GM19452 (cell line): Measurements from ENCODE around the gene IL10RB.
"Not testable (repeated sequence)": the region's sequence is repeated elsewhere in the genome, so short reads cannot be mapped to it uniquely, and the experiment has no call there.

Experiments
- ATAC-seq: cut with Tn5 transposase; IDR thresholded peaks from one replicate; pipeline ENCODE4 v1.9.1; 2021; ENCODE audit not compliant: unreplicated experiment

The IL10RB gene

DNA sequence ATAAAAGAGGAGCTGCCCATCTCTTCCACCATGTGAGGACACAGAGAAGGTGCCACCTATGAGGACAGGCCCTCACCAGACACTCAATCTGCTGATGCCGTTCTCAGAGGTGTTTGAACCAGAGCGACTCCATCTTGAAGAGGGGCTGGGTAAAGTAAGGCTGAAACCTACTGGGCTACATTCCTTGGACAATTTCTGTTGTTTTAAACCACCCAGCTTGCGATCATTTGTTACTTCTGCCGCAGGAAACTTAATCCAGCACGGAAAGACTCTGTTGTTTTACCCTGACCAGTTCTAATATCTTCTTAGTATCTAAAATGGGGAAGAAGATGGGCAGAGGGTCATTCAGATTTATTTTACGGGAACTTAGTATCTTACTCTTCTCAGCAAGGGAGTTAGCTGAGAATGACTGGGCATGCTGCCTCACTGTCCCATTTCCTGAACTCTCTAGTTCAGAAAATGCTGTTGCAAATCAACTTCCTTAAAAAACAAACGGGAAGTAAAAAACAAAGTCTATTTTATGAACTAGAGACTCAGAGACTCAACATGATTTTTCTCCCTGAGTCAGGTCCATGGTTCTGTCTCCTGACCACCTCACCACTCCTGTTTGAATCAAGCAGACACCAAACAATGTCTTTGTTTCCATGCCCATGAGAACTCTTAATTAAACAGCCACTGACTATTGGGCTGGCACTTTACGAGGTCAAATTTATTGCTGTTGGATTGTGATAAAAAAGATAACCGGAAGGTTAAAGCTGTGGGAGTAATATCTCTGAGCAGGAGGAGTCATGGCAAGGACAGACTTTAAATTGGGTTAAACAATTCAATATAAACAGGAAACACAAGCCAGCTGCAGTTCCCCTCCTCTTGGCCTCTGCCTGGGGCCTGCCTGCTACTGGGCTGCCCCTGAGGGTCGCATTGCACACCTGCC is 34.8 kb downstream of the IL10RB start:
- ATAC-seq, result no peak

DNA sequence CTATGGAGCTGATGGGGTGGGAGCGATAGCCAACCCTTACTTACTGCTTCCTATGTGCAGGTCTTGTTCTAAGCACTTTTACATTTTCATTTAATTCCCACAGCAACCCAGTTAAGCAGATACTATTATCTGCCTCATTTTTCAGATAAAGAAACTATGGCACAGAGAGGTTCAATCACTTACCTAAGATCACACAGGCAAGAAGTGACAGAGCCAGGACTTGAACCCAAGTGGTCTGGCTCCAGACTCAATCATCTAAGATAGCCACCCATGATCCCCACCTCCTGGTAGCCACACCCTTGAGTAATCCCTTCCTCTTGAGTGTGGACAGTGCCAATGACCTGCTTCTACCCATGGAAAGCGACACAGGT is 35.5 kb downstream of the IL10RB start:
- ATAC-seq, result no peak

DNA sequence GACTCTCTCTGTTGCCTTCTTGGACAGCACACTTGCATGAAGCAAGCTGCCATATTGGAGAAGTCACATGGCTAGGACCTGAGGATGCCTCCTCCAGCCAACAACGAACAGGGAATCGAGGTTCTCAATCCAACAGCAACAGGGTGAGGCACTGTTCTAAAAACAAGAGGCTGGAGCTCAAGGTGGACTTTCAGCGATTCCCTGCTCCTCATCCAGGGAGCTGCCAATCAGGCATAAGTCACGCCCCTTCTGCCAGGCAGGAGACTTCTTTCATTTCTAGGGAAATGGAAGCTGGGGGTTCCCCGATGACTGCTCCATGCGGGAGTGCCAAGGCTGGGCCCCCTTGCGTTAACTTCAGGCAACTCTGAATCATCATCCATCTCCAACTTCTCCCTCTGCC is 35.9 kb downstream of the IL10RB start:
- no peak for ATAC-seq

DNA sequence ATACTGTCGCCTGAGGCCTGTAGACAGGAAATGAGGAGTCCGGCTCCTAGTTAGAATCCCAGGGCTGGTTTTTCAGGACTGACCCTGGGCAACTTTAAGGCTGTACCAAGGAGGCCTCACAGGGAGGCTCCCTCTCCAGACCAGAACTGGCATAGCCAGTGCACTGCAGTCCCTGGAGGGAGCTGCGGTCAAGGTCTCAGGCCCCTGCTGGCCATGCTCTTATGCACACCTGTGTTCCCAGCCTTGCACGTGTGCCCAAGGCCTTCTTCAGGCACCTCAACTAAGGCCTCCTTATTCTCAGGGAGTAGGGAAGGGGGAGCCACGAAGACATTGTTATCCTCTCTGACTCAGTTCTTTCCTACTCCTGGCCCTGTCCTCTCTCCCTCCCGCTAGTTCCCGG is 36.6 kb downstream of the IL10RB start:
- no peak for ATAC-seq

DNA sequence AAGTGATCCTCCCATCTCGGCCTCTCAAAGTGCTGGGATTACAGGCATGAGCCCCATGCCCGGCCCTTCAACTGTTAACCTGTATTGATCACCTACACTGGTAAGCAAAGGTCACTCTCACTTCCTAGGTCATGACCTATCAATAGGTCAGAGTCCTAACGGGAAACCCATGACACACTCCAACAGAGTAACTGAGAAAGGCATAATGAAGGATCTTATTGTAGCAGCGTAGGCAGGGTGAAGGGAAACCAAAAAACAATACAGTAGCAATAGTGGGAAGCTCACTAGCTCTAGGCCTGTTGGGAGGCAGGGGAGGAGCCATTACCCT is 39.1 kb downstream of the IL10RB start:
- ATAC-seq, result no peak

DNA sequence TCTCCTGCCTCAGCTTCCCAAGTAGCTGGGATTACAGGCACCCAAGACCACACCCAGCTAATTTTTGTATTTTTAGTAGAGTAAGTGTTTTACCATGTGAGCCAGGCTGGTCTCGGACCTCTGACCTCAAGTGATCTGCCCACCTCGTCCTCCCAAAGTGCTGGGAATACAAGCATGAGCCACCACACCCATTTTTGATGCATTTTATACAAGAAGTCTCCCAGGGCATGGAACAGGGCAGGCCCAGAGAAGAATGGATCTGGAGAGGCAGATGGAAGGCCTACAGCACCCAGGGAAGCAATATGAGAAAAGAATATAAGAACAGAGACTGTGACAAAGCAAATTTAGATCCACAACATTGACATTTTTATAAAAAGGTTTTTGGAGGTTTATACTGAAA is 39.8 kb downstream of the IL10RB start:
- no peak for ATAC-seq

DNA sequence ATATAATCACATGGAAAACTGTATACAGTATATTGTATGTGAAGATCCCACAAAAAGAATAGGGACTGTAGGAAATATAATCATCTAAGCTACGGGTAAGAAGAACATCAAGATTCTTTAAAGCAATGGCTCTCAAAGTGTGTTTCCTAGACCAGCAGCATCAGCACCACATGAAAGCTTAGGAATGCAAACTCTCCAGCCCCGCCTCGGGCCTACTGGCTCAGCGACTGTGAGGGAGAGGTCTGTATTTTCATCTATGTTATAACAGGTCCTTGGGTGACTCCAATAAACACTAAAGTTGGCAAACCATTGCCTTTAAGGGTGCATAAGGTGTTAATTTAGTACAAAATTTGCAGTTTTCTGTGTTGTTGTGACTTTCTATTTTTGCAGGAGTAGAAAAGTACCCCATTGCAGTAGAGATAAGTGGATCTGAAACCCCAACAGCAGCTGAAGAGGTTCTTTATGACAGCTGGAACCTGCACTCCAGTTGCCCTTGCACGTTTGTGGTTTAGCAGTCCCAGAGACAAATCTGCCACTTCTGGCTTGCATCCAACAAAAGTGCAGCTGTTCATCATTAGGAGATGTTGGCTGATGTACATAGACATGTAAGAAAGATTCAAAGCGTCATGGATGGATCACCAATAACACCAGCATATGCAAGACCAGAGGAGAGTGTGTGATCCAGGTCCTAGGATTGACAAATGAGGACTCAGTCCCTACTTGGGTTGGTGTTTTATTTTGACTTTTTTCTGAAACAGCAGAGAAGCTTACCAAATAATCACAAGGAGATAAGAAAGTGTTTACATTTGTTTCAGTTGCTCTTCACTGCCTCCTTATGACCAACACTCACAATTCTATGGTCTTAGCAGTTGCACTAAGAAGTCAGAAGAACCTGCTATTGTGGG is 42.7 kb downstream of the IL10RB start:
- peak; percentile 86 for ATAC-seq

DNA sequence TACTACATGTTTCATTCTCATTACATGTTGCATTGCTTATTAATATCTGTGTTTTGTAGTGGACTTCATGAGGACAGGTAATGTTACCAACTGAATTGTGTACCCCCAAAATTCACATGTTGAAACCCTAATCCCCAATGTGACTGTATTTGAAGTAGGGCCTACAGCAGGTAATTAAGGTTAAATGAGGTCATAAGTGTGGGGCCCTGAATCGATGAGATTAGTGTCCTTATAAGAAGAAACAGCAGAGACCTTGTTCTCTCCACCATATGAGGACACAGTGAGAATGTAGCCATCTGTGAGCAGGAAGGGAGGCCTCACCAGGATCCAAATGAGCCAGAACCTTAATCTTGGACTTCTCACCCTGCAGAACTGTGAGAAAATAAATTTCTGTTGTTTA is 43.6 kb downstream of the IL10RB start:
- no peak for ATAC-seq

DNA sequence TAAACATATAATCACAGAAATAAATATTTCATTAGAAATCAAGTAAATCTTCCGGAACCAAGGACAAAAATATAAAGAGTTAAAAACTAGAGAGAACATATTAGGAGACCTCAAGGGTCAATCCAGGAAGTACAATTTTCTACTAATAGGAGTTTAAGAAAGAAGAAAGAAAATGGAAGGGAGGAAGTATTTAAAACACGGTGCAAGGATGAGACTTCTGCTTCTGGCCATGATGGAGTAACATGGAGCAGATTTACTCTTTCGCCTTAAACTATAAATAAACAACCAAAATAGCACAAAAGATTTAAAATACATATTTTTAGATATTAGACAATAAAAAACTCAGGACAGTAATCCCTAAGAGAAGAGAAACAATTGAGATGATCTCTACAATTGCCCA is 46.0 kb downstream of the IL10RB start:
- ATAC-seq, result no peak

DNA sequence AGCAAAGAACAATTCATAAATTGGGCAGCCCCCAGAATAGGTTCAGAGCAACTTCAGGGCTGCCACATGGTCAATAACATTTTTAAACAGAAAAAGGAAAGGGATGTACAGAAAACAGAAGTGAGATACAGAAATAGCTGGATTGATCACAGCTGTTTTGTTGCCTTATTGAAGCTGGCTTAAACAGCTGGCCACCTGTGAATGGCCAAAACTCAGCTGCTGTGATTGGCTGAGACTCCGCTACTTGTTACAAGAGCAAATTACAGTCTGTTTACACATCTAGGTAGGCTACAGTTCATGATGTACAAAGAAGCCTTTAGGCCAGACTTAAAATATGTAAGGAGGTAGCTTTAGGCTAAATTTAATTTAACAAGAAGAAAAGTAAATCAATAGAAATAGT is 47.0 kb downstream of the IL10RB start:
- ATAC-seq, result no peak

DNA sequence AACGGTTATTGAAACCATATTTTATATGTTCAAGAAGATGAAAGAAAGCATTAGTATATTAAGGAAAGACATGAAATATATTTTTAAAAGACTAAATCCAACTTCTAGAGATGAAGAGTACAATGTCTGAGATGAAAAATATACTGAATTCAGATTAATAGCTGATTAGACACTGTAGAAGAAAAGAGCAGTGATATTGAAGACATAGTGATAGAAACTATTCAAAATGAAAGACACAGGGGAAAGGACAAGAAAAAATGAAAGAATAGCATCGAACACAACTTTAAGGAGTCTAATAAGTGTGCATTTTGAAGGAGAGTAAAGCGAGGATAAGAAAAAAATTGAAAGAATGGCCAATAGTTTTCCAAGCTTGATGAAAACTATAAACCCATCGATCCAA is 47.4 kb downstream of the IL10RB start:
- no peak for ATAC-seq

DNA sequence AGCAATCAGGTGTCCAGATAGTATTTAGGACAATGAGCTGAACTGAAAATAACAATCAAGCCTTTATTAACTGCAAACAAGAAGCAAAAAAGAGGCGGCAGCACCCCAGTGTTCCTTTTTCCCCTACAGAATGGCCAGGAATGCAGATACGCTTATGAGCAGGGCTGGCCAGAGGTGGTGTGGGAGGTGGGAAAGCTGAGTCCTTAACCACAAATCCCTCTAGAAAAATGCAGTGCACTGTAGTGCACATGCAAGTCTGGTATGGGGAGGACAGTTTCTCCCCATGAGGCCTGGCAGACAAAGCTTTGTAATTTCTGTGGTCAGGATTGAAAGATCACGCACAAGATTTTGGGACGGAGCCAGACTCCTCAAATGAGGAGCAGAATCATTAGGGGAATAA is 47.9 kb downstream of the IL10RB start:
- no peak for ATAC-seq

DNA sequence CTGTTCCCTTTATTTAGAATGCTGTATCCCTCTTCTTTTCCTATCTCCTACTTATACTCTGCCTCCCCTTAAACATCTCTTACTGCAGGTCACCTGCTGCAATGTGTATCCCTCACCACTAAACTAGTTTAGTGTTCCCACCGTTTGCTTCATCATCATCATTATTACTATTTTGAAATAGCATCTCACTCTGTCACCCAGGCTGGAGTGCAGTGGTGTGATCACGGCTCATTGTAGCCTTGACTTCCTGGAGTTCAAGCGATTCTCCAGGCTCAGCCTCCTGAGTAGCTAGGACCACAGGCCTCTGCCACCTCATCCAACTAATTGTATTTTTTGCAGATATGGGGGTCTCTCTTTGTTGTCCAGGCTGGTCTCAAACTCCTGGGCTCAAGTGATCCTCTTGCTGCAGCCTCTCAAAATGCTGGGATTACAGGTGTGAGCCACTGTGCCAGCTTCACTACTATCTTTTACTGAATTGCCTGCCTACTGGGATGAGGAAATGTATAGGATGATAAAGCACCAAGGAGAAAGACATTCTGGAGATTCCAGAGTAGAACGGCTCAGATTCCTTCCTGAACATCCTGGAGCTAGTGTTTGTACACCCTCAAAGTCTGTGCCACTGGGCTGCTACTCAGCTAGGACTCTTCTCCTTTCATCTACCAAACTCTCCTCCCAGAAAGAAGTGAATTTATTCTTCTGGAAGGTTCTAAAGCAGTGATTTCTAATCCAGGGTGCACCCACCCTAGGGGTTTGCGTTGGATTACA is 50.0 kb downstream of the IL10RB start:
- ATAC-seq, result no peak

DNA sequence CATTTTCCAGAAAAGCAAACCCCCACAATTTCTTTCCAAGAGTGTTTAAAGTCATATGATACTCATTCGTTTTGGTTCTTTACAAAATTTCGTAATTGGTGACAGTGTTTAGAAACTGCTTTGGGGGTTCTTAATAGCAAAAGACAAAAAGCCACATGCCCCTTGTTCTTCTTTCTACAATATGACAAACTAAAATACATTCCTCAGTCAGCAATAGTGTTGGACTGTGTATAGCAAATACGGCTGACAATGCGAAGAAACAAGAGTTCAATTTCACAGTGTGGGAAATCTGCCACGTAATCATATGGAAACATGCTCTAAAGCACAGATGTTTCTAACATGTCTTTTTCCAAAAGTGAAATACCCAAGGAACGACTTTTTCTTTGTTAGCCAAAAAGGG is 51.0 kb downstream of the IL10RB start:
- ATAC-seq, result no peak

DNA sequence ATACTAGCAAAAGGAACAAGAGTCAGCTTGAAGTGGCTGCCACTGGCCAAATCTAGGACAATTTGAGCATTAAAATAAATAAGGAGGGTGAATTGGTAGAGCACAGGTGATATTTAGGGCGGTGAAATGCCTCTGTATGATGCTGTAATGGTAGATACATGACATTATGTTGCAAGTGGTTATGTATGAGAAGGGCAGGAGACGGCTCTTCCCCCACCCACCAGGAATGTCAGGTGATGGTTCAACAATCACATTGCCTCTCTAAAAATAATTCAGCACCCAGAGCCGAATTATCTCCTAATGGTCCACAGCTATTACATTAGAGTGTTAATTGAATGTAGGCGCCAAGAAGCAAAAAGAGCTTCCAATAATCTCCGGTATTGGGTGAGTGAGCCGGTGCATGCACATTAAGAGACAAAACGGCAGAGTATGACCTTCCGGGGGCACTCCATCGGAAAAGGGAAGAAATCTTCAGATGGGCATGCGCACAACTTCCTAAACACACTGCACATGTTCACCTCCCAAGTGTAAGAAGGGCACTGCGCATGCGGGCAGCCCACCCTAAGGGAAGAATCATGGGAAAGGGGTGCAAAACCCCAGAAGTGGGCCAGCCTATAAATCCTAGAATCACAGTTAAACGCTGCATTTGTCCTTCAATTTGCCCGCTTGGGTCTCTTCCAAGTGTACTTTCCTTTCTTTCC is 51.8 kb downstream of the IL10RB start:
- ATAC-seq, result no peak

DNA sequence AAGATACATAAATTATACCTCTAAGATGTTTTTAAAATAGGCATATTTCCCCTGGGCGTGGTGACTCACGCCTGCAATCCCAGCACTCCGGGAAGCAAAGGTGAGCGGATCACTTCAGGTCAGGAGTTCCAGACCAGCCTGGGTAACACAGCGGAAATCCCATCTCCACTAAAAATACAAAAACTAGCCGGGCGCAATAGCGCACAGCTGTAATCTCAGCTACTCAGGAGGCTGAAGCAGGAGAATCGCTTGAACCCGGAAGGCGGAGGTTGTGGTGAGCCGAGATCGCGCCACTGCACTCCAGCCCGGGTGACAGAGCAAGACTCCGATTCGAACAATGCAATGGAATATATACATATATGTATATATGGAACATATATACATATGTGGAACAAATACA is 54.8 kb downstream of the IL10RB start:
- not testable (repeated sequence) for ATAC-seq

DNA sequence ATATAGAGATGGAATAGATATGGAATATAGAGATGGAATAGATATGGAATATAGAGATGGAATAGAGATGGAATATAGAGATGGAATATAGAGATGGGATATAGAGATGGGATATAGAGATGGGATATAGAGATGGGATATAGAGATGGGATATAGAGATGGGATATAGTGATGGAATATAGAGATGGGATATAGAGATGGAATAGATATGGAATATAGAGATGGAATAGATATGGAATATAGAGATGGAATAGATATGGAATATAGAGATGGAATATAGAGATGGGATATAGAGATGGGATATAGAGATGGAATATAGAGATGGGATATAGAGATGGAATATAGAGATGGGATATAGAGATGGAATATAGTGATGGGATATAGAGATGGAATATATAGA is 57.4 kb downstream of the IL10RB start:
- not testable (repeated sequence) for ATAC-seq

DNA sequence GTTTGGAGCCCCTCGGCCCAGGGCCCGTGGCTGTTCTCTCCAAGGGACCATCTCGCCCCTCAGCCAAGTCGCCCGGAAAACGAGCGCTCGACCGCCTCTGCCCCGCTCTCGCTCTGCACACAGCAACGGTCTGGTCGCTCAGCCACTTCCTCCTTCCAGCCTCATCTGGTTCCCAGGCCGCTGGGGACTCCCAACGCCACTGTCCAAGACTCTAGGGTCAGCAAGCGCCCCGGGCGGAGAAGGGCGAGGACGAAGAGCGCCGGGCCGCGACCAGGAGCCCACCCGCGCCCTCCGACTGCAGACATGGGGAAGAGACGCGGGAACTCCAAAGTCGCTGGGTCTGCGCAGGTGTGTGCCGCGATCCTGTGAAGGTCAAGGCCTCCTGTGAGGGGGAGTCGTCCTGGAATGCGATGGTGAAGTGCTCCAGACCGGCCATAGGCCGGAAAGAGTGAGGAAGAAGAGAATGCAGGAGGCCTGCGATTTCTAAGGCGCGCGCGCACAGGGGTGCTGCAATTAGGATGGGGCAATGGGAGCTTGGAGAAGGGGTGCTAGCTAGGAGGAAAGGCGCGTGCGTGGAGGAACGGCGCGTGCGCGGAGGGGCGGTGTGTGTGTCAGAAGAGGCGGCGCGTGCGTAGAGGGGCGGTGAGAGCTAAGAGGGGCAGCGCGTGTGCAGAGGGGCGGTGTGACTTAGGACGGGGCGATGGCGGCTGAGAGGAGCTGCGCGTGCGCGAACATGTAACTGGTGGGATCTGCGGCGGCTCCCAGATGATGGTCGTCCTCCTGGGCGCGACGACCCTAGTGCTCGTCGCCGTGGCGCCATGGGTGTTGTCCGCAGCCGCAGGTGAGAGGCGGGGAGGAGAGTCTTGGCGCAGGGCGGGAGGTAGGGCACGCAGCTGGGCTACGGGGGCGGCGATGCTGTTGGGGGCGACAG is 58.4 kb downstream of the IL10RB start, which contains the start of gene IFNAR1:
Gene IFNAR1 (plus strand): TSS at position 680 of the 931 bp plus-strand sequence. CDS start 86 bp downstream, at position 766.
- ATAC-seq, result peak; percentile 79

DNA sequence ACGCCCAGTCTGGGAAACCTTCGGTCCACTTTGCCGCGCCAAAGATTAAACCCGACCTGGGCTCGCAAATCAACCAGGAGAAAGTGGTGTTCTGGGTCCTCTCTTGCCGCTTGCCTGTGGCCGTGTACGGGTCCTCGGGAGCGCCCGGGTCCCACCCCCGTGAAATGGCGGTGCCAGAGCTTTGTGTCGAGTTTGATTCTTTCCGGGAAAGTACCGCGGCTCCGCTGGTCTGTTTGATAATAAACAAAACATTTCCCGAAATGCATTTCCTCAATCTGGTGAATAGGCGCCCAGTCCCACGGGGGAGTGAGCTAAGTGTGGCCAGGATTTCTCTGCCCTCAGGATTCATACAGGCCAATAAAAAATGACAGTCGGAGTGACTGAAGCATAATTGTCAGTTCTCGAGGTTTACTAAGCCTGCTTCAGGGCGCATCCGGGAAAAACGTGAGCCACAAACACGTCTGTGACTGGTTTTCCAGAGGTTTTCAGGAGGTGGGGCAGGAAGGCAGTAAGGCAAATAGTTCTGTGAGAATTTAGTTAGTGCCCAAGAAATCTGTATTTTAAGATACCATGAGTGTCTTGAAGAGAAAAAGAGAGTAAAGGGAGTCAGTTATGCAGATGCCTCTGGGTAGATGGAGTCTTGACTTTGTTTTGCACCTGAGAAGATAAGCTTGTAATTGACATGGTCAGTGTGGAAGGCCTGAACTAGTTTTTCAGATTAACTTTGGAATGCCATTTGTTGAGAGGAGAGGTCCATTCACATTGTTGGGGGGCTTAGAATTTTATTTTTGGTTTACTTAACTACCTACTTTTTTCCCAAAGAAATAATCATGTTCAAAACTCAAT is 59.3 kb downstream of the IL10RB start:
- ATAC-seq, result peak; percentile 22
